ENCODE results near the gene KDELR3. TPM values are rescaled to one million over a fixed set of nuclear protein-coding genes. Genes with fewer than 3 reads are reported as not detected.
A peak's percentile ranks its signal among the peaks of the same experiment; 100 is the strongest.

The KDELR3 gene
- total and polyA plus RNA-seq, 3 experiments from 2014 or later, result 0.13 to 0.45 (median 0.33) TPM

DNA sequence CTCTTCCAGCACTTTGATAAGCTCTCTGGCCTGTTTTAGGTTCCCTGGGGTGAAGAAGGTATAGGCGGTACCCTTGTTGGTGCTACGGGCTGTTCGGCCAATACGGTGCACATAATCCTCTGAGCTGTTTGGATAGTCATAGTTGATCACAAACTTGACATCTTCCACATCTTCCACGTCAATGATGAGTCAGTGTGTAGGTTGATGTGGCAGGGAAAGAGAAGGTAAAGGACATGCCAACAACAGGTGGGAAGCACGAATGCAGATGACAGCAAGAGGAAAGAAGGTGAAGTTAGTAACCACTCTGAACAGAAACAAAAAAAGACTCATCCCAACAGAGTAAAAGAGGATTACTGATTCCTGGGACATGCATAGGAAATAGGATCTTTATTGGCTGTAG is 20.1 kb downstream of the KDELR3 start:
- Histone ChIP-seq H3K4me1 (ENCODE audit: insufficient read depth, low read length) (no peaks in the 10 kb centered on the region), H3K36me3 (ENCODE audit: insufficient read depth, low read length) (peaks cover 83% of the 10 kb centered on the region), H3K27me3 (ENCODE audit: insufficient read depth, low read length, poor library complexity, severe bottlenecking) (no peaks in the 10 kb centered on the region), H3K9me3 (ENCODE audit: low read length) (no peaks in the 10 kb centered on the region), H3K27ac (ENCODE audit: low read depth, low read length) (no peak overlapping the region), H3K4me3 (ENCODE audit: low read length) (no peak overlapping the region)
- H3K27me3 Mint-ChIP-seq, result no peaks in the 10 kb centered on the region
- POLR2A ChIA-PET, result interaction anchor here (0.8 kb wide), 1 partner anchor 9 kb away, joined by 8 read pairs; no protein-coding TSS in a partner anchor
- H3K4me1 Mint-ChIP-seq, result peaks cover 46 to 65% (median 64%) of the 10 kb centered on the region in 3 donors
- peak overlapping the region in 7 of 8 donors; percentile 16 to 73 (median 62) for H3K27ac Mint-ChIP-seq
- H3K9me3 Mint-ChIP-seq, result no peaks in the 10 kb centered on the region
- DNase-seq, result no peak
- CTCF ChIA-PET, result interaction anchor here (0.6 to 1.4 kb wide), 3 partner anchors 10 to 695 kb away, joined by 3 to 5 read pairs (median 5); no protein-coding TSS in a partner anchor
- H3K4me3 Mint-ChIP-seq, result no peak overlapping the region
- peaks cover 11 to 92% (median 32%) of the 10 kb centered on the region in 3 donors for H3K36me3 Mint-ChIP-seq

DNA sequence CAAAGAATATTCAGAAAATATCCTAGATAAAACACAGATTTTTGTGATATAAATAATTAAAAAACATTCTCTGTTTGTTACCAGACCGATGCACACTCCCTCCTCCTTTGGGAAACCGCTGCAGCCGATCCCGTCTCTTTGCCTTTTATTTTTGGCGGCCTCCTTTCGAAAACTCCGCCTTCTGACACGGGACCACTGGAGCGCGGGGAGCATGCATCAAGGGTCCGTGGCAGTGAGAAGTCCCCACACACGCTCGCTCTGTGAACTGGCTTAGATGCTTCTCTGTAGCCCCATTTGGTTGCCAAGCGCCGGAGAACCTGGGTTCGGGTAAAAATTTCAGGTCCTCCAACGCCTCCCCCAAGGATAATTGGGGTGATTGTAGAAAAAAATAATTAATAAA is 21.2 kb downstream of the KDELR3 start:
- H3K9me3 Mint-ChIP-seq, result no peaks in the 10 kb centered on the region
- H3K27me3 Mint-ChIP-seq, result no peaks in the 10 kb centered on the region
- peaks cover 15 to 92% (median 34%) of the 10 kb centered on the region in 3 donors for H3K36me3 Mint-ChIP-seq
- no peak overlapping the region for H3K27ac Mint-ChIP-seq
- Histone ChIP-seq H3K4me1 (ENCODE audit: insufficient read depth, low read length) (peaks cover 5% of the 10 kb centered on the region), H3K36me3 (ENCODE audit: insufficient read depth, low read length) (peaks cover 83% of the 10 kb centered on the region), H3K27me3 (ENCODE audit: insufficient read depth, low read length, poor library complexity, severe bottlenecking) (no peaks in the 10 kb centered on the region), H3K9me3 (ENCODE audit: low read length) (no peaks in the 10 kb centered on the region), H3K4me3 (ENCODE audit: low read length) (no peak overlapping the region), H3K27ac (ENCODE audit: low read depth, low read length) (no peak overlapping the region)
- no peak for DNase-seq
- ChIA-PET POLR2A (no interaction called here), CTCF (no interaction called here)
- H3K4me1 Mint-ChIP-seq, result peaks cover 45 to 70% (median 59%) of the 10 kb centered on the region in 3 donors
- H3K4me3 Mint-ChIP-seq, result no peak overlapping the region

DNA sequence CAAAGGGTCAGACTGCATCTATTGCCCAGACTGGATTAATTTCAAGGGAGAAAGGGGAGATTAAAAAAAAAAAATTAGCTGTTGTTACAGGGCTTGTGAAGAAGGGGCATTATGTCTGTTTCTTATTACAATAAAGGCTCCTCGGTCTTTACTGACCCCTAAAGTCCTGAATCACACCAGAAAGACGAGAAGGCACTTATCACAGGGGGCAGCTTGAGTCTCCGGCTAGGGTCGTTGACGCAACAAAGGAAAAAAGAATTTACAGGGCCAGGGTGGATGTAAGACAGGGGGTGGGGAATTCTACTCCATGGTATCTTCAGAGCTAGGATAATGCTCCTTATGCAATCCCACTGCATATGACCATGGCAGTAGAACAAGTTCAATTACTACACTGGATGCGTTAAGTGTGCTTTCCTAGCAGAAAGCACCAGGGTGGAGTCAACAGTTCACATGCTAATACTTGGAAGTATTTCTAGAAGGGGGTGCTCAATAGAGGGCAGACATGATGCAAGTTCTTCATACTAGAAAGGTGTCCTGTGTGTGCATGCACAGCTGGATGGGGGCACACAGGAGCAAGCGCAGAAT is 21.8 kb downstream of the KDELR3 start:
- Mint-ChIP-seq H3K27ac (peak overlapping the region in 6 of 8 donors; percentile 40 to 71 (median 54)), H3K4me1 (peaks cover 46 to 70% (median 59%) of the 10 kb centered on the region in 3 donors), H3K27me3 (no peaks in the 10 kb centered on the region), H3K4me3 (peak overlapping the region in 1 of 7 donors; percentile 15), H3K9me3 (no peaks in the 10 kb centered on the region), H3K36me3 (peaks cover 20 to 92% (median 34%) of the 10 kb centered on the region in 3 donors)
- POLR2A ChIA-PET, result no interaction called here
- no peak overlapping the region for H3K4me3 ChIP-seq (ENCODE audit: low read length)
- no peak overlapping the region for H3K27ac ChIP-seq (ENCODE audit: low read depth, low read length)
- H3K27me3 ChIP-seq (ENCODE audit: insufficient read depth, low read length, poor library complexity, severe bottlenecking), result no peaks in the 10 kb centered on the region
- no peak for DNase-seq
- CTCF ChIA-PET, result interaction anchor here (0.7 kb wide), 1 partner anchor 583 kb away, joined by 3 read pairs; no protein-coding TSS in a partner anchor
- peaks cover 84% of the 10 kb centered on the region for H3K36me3 ChIP-seq (ENCODE audit: insufficient read depth, low read length)
- H3K4me1 ChIP-seq (ENCODE audit: insufficient read depth, low read length), result peaks cover 9% of the 10 kb centered on the region
- no peaks in the 10 kb centered on the region for H3K9me3 ChIP-seq (ENCODE audit: low read length)

DNA sequence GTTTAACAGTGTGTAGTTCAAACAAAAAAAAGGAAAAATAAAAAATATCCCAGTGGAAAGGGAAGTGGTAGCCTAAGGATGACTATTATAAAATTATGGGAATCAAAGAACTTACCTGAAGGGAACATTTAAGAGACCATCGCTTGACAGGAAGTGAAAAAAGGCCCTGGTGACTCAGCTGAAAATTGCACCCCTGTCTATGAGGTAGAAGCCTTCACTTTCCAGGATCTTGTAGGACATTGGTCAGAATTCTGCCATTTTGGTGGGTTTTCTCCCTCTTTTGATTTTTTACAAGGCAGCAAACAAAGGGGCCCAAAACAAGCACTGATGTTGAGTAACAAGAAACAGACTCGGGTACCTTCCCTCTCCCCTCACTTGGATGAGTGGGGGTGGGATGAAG is 22.6 kb downstream of the KDELR3 start:
- POLR2A ChIA-PET, result no interaction called here

DNA sequence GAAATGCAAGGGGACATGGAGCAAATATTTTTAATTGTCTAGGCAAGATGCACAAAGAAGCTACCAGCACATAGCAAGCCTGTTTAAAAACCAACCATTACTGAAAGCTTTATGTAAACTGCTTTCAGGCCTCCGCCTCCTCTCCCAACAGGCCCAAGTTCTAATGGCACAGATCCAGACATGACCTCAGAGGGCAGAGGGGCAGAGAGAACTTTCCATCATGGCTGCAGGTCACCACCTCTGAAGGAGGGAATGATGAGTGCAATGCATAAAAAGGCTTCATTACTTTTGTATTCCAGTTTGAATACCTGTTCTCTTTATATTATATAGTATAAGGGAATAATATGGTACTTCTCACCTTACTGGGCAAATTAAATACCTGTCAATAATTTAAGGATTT is 23.0 kb downstream of the KDELR3 start:
- peaks cover 13% of the 10 kb centered on the region for H3K4me1 ChIP-seq (ENCODE audit: insufficient read depth, low read length)
- H3K9me3 ChIP-seq (ENCODE audit: low read length), result no peaks in the 10 kb centered on the region
- ChIA-PET POLR2A (interaction anchor here (0.8 kb wide), 1 partner anchor 10 kb away, joined by 4 read pairs; no protein-coding TSS in a partner anchor), CTCF (no interaction called here)
- H3K36me3 Mint-ChIP-seq, result peaks cover 23 to 91% (median 34%) of the 10 kb centered on the region in 3 donors
- peaks cover 85% of the 10 kb centered on the region for H3K36me3 ChIP-seq (ENCODE audit: insufficient read depth, low read length)
- no peak overlapping the region for H3K27ac ChIP-seq (ENCODE audit: low read depth, low read length)
- H3K27me3 Mint-ChIP-seq, result no peaks in the 10 kb centered on the region
- no peaks in the 10 kb centered on the region for H3K9me3 Mint-ChIP-seq
- H3K4me1 Mint-ChIP-seq, result peaks cover 43 to 69% (median 57%) of the 10 kb centered on the region in 3 donors
- H3K27ac Mint-ChIP-seq, result peak overlapping the region in 6 of 8 donors; percentile 2 to 88 (median 64)
- no peak overlapping the region for H3K4me3 ChIP-seq (ENCODE audit: low read length)
- no peak for DNase-seq
- no peak overlapping the region for H3K4me3 Mint-ChIP-seq
- H3K27me3 ChIP-seq (ENCODE audit: insufficient read depth, low read length, poor library complexity, severe bottlenecking), result no peaks in the 10 kb centered on the region

More for the DNA sequence above, 22.6 kb downstream of the KDELR3 start:
- H3K27ac Mint-ChIP-seq, result peak overlapping the region in 7 of 8 donors; percentile 2 to 88 (median 59)
- H3K36me3 ChIP-seq (ENCODE audit: insufficient read depth, low read length), result peaks cover 84% of the 10 kb centered on the region
- H3K9me3 Mint-ChIP-seq, result no peaks in the 10 kb centered on the region
- H3K36me3 Mint-ChIP-seq, result peaks cover 23 to 91% (median 37%) of the 10 kb centered on the region in 3 donors
- H3K27me3 Mint-ChIP-seq, result no peaks in the 10 kb centered on the region
- no peak for DNase-seq
- no peaks in the 10 kb centered on the region for H3K9me3 ChIP-seq (ENCODE audit: low read length)
- no peak overlapping the region for H3K4me3 Mint-ChIP-seq
- H3K4me1 ChIP-seq (ENCODE audit: insufficient read depth, low read length), result peaks cover 13% of the 10 kb centered on the region
- no peak overlapping the region for H3K27ac ChIP-seq (ENCODE audit: low read depth, low read length)
- no peaks in the 10 kb centered on the region for H3K27me3 ChIP-seq (ENCODE audit: insufficient read depth, low read length, poor library complexity, severe bottlenecking)
- CTCF ChIA-PET, result interaction anchor here (0.7 kb wide), 1 partner anchor 584 kb away, joined by 3 read pairs; no protein-coding TSS in a partner anchor
- no peak overlapping the region for H3K4me3 ChIP-seq (ENCODE audit: low read length)
- H3K4me1 Mint-ChIP-seq, result peaks cover 46 to 70% (median 57%) of the 10 kb centered on the region in 3 donors

DNA sequence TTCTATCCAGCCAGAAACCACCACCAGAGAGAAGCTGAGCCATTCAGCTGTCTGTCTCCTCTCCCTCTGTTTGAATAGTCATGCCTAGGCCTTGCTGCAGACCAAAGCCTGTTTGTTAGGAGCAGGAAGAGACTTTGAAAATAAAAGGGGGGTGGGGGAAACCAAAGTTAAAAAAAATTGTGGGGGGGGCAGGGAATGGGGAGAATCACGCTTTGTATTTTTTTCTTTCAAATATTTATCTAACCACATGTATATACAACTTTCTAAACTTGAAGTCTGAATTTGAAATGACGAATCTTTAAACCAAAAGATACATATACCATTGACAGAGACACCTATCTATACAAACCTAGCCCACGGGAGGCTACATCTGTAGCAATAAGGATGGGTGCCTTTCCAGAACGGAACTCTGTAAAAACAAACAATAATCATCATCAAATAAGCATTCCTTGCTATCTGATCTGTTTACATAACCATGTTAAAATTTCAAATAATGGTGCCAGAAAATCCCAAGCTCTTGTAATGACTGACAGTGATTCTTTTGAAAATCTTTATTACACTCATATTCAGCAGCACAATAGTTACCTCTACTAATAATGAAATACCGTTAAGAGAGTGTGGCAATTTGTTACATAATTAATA is 23.9 kb downstream of the KDELR3 start:
- no peaks in the 10 kb centered on the region for H3K27me3 Mint-ChIP-seq
- Histone ChIP-seq H3K27ac (ENCODE audit: low read depth, low read length) (no peak overlapping the region), H3K4me3 (ENCODE audit: low read length) (no peak overlapping the region), H3K9me3 (ENCODE audit: low read length) (no peaks in the 10 kb centered on the region), H3K36me3 (ENCODE audit: insufficient read depth, low read length) (peaks cover 85% of the 10 kb centered on the region), H3K4me1 (ENCODE audit: insufficient read depth, low read length) (peaks cover 20% of the 10 kb centered on the region), H3K27me3 (ENCODE audit: insufficient read depth, low read length, poor library complexity, severe bottlenecking) (no peaks in the 10 kb centered on the region)
- no peak for DNase-seq
- H3K4me3 Mint-ChIP-seq, result no peak overlapping the region
- H3K4me1 Mint-ChIP-seq, result peaks cover 37 to 65% (median 53%) of the 10 kb centered on the region in 3 donors
- peaks cover 23 to 91% (median 29%) of the 10 kb centered on the region in 3 donors for H3K36me3 Mint-ChIP-seq
- CTCF ChIA-PET, result no interaction called here
- POLR2A ChIA-PET, result interaction anchor here (0.8 kb wide), 1 partner anchor 9 kb away, joined by 4 read pairs; no protein-coding TSS in a partner anchor
- H3K9me3 Mint-ChIP-seq, result no peaks in the 10 kb centered on the region
- peak overlapping the region in 2 of 8 donors; percentile 7 to 8 for H3K27ac Mint-ChIP-seq

DNA sequence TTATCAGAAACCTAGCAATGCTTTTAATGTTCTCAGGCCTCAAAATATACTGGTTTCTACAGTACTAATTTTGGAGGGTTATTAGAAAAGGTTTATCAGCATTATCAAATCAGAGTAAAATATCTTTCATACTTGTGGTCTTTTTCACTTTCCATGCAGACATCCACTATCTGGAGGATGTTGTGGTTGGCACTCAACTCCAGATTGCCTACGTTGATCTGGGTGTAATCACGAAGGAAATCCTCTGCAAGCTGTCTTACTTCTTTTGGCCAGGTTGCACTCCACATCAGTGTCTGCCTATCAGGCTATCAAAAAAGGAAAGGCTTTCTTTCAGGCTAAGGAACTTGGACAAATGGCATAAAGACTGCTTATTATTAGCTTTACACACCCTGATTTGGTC is 26.6 kb downstream of the KDELR3 start:
- H3K9me3 Mint-ChIP-seq, result no peaks in the 10 kb centered on the region
- peaks cover 38 to 65% (median 56%) of the 10 kb centered on the region in 3 donors for H3K4me1 Mint-ChIP-seq

DNA sequence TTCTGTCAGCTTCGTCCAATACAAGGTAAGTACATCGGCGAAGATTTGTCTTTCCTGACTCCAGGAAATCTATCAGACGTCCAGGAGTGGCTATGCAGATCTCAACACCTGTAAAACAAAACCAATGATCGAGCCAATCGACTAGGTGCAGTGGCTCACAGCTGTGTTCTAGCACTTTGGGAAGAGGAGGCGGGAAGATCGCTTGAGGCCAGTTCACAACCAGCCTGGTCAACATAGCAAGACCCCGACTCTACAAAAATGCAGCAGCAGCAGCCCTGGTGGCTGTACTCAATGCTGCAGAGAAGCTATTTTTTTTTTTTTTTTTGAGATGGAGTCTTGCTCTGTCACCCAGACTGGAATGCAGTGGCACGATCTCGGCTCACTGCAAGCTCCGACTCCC is 27.0 kb downstream of the KDELR3 start:
- Mint-ChIP-seq H3K27me3 (no peaks in the 10 kb centered on the region), H3K4me3 (peak overlapping the region in 1 of 7 donors; percentile 23), H3K36me3 (peaks cover 26 to 89% (median 28%) of the 10 kb centered on the region in 3 donors), H3K9me3 (no peaks in the 10 kb centered on the region), H3K4me1 (peaks cover 36 to 63% (median 55%) of the 10 kb centered on the region in 3 donors), H3K27ac (peak overlapping the region in 6 of 8 donors; percentile 9 to 85 (median 41))
- Histone ChIP-seq H3K36me3 (ENCODE audit: insufficient read depth, low read length) (peaks cover 92% of the 10 kb centered on the region), H3K4me1 (ENCODE audit: insufficient read depth, low read length) (peaks cover 40% of the 10 kb centered on the region), H3K4me3 (ENCODE audit: low read length) (no peak overlapping the region), H3K27ac (ENCODE audit: low read depth, low read length) (no peak overlapping the region), H3K27me3 (ENCODE audit: insufficient read depth, low read length, poor library complexity, severe bottlenecking) (no peaks in the 10 kb centered on the region), H3K9me3 (ENCODE audit: low read length) (no peaks in the 10 kb centered on the region)
- ChIA-PET POLR2A (interaction anchor here (1.8 kb wide), 1 partner anchor 9 kb away, joined by 7 read pairs; no protein-coding TSS in a partner anchor), CTCF (no interaction called here)
- no peak for DNase-seq

More for the DNA sequence above, 26.6 kb downstream of the KDELR3 start:
- H3K9me3 ChIP-seq (ENCODE audit: low read length), result no peaks in the 10 kb centered on the region
- H3K27me3 Mint-ChIP-seq, result no peaks in the 10 kb centered on the region
- peak overlapping the region in 7 of 8 donors; percentile 9 to 85 (median 56) for H3K27ac Mint-ChIP-seq
- peaks cover 92% of the 10 kb centered on the region for H3K36me3 ChIP-seq (ENCODE audit: insufficient read depth, low read length)
- peaks cover 29 to 91% (median 31%) of the 10 kb centered on the region in 3 donors for H3K36me3 Mint-ChIP-seq
- H3K4me3 ChIP-seq (ENCODE audit: low read length), result no peak overlapping the region
- H3K27me3 ChIP-seq (ENCODE audit: insufficient read depth, low read length, poor library complexity, severe bottlenecking), result no peaks in the 10 kb centered on the region
- no peak for DNase-seq
- ChIA-PET POLR2A (interaction anchor here (1.8 kb wide), 1 partner anchor 9 kb away, joined by 7 read pairs; no protein-coding TSS in a partner anchor), CTCF (no interaction called here)
- H3K4me1 ChIP-seq (ENCODE audit: insufficient read depth, low read length), result peaks cover 40% of the 10 kb centered on the region
- H3K27ac ChIP-seq (ENCODE audit: low read depth, low read length), result no peak overlapping the region
- H3K4me3 Mint-ChIP-seq, result peak overlapping the region in 1 of 7 donors; percentile 6

All from CD8-positive, alpha-beta memory T cell (primary cell).